Measurements from ENCODE around the gene PFDN1.

DNA sequence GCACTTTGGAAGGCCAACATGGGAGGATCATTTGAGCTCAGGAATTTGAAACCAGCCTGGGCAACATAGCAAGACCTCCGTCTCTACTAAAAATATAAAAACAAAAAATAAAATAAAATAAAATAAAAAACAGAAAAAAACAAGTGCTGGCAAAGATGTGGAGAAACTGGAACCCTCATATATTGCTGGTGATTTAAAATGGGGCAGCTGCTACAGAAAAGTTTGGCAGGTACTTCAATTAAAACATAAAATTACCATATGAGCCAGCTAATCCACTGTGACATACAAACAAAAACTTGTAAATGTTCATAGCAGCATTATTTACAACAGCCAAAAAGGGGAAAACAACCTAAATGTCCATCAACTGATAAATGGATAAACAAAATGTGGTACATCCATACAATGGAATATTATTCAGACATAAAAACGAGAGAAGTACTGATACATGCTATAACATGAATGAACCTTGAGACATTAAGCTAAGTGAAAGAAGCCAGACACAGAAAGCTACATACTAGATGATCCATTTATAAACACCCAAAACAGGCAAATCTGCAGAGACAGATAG, 42.7 kb downstream of the PFDN1 start:
- TF ChIP-seq EZH2phosphoT487 (IDR thresholded peaks at IDR 0.05; ENCODE audit: borderline replicate concordance, low read length), result no peak
- TF ChIP-seq, protein P1, sequence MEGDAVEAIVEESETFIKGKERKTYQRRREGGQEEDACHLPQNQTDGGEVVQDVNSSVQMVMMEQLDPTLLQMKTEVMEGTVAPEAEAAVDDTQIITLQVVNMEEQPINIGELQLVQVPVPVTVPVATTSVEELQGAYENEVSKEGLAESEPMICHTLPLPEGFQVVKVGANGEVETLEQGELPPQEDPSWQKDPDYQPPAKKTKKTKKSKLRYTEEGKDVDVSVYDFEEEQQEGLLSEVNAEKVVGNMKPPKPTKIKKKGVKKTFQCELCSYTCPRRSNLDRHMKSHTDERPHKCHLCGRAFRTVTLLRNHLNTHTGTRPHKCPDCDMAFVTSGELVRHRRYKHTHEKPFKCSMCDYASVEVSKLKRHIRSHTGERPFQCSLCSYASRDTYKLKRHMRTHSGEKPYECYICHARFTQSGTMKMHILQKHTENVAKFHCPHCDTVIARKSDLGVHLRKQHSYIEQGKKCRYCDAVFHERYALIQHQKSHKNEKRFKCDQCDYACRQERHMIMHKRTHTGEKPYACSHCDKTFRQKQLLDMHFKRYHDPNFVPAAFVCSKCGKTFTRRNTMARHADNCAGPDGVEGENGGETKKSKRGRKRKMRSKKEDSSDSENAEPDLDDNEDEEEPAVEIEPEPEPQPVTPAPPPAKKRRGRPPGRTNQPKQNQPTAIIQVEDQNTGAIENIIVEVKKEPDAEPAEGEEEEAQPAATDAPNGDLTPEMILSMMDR (IDR thresholded peaks at IDR 0.05; ENCODE audit: low read depth, low read length, poor library complexity, severe bottlenecking), result no peak
